GM18867 (cell line): ENCODE results near the gene STK31.
"Not testable (repeated sequence)": the region's sequence is repeated elsewhere in the genome, so short reads cannot be mapped to it uniquely, and the experiment has no call there.

ENCODE experiments used
- ATAC-seq: cut with Tn5 transposase; IDR thresholded peaks from one replicate; pipeline ENCODE4 v1.9.1; 2021; ENCODE audit warnings: mild to moderate bottlenecking, moderate library complexity; ENCODE audit not compliant: unreplicated experiment

STK31 gene

DNA sequence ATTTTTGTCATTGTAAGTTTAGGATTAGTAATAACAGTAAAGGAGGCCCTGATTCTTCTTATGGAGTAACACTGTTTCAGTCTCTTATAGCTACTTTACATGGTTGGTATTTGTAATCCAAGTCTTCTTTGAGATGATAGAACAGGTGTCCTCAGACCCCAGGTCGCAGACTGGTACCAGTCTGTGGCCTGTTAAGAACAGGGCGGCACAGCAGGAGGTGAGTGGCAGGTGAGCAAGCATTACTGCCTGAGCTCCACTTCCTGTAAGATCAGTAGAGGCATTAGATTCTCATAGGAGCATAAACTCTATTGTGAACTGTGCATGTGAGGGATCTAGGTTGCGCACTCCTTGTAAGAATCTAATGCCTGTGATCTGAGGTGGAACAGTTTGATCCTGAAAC lies 77.3 kb downstream of the STK31 start:
- no peak for ATAC-seq

DNA sequence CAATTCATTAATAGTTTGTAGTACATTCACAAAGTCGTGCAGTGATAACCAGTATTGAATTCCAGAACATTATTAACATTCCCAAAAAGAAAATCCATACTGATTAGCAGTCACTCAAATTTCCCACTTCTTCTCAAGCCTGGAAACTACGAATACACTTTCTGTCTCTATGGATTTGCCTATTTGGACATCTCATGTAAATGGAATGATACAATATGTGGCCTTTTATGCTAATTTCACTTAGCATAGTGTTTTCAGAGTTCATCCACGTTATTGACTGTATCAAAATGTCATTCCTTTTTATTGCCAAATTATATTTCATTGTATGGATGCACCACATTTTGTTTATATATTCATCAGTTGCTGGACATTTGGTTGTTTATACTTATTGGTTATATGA lies 78.8 kb downstream of the STK31 start:
- ATAC-seq: no peak

DNA sequence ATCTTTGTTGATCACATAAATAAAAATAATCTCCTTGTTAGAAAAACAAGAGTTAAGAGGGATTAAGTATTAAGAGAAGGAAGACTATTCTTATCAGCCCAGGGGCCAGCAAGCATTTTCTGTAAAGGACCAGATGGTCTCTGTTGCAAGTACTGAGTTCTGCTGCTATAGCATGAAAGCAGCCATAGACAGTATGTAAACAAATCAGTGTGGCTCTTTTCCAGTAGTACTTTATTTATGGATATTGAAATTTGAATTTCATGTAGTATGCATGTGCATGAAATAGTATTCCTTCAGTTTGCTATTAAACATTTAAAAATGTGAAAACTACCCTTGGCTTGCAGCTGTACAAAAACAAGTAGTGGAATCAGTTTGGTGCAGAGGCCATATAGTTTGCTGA lies 81.7 kb downstream of the STK31 start:
- no peak for ATAC-seq

DNA sequence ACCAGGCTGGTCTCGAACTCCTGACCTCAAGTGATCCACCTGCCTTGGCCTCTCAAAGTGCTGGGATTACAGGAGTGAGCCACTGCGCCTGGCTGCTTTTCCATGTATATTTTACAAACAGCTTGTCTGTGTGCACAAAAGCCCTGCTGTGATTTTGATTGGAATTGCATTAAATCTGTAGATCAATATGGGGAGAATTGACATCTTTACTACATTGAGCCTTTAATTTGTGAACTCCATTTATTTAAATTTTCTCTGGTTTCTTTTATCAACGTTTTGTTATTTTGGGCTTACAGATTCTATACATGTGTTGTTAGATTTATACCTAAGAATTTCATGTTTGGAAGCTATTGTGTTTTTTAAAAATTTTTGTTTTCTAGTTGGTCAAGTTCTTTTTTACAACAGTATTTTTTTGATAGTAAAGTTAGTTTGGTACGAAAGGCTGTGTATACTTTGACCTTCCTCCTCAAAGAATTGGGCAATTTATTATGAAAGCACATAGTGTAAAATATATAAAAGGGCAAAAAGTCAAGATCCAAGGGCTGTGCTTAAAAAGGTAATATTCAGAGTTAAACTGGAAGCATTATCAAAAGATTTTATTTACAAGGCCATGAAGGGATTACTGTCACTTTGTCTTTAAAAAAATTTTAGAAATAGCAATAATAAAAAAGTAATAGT lies 92.8 kb downstream of the STK31 start:
- no peak for ATAC-seq

DNA sequence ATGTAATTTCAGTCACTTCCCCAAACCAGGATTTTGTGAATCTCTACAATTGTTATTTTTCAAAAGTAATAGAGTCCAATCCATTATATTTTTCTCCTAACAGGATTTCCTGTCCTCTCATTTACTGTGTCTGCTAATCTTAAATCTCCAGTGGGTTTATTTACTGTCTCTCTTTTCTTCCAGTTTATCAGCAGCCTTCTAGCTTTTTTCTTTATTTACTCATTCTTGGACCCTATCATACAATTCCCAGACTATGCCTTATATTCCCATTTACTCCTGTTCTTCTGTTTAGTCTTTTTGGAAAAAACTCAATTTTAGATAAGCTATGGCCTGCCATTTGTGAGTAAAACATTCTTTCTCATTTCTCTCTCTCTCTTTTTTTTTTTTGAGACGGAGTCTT lies 94.7 kb downstream of the STK31 start:
- ATAC-seq: no peak

DNA sequence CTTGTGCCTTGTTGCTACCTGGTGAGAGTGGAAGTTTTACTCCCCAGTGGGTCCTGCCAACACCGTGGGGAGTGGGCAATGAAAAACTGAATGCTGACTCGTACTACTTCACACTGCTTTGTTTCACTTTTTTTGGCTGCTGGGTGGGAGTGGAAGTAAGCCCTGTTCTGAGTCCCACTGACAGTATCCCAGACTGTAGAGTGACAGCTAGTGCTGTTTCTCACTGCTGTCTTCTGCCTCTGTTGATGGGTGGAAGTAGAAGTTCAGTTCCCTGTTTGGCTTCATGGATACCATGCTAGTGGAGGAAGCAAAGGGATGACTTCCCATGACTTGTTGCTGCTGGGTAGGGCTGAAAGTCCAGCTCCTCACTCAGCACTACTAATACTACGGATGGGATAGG lies 98.4 kb downstream of the STK31 start:
- no peak for ATAC-seq

DNA sequence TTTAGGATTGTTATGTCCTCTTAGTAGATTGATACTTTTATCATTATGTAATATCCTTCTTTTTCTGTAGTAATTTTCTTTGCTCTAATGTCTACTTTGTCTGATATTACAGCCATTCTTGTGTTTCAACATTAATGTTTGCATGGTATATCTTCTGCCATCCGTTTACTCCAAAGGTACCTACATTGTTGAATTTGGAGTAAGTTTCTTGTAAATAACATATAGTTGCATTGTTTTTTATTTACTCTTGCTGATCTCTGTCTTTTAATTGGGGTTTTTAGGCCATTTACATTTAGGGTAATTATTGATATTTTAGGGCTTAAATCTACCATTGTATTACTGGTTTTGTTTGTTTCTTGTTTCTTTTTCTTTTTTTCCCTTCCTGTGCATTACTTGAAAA lies 100.1 kb downstream of the STK31 start:
- ATAC-seq: no peak

DNA sequence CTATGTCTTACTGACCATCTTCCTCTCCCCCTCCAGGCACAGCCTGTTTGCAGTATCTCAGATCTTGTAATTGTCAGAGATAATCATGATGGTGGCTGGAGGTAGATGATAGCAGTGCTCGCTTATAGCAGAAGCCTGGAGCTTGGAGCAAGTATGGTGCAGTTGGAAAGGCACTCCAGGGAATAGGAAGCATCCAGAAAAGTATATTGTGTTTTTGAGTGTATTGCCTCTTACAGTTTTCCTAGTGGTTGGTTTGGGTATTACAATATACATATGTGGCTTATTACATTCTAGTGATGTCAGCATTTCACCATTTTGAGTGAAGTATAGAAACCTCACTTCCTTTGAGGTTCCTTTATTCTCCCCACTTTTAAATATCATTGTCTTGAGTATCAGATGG lies 101.5 kb downstream of the STK31 start:
- no peak for ATAC-seq

DNA sequence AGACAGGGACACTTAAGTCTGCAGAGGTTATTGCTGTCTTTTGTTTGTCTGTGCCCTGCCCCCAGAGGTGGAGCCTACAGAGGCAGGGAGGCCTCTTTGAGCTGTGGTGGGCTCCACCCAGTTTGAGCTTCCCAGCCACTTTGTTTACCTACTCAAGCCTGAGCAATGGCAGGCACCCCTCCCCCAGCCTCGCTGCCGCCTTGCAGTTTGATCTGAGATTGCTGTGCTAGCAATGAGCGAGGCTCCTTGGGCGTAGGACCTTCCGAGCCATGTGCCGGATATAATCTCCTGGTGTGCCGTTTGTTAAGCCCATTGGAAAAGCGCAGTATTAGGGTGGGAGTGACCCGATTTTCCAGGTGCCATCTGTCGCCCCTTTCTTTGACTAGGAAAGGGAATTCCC lies 118.1 kb downstream of the STK31 start:
- not testable (repeated sequence) for ATAC-seq

DNA sequence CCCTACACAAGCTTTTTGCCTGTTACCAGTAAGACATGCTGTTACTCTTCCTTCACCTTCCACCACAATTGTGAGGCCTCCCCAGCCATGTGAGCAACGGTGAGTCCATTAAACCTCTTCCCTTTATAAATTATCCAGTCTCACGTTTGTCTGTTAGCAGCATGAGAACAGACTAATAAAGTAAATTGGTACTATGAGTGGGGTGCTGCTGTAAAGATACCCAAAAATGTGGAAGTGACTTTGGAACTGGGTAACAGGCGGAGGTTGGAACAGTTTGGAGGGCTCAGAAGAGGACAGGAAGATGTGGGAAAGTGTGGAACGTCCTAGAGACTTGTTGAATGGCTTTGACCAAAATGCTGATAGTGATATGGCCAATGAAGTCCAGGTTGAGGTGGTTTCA lies 122.7 kb downstream of the STK31 start:
- not testable (repeated sequence) for ATAC-seq

DNA sequence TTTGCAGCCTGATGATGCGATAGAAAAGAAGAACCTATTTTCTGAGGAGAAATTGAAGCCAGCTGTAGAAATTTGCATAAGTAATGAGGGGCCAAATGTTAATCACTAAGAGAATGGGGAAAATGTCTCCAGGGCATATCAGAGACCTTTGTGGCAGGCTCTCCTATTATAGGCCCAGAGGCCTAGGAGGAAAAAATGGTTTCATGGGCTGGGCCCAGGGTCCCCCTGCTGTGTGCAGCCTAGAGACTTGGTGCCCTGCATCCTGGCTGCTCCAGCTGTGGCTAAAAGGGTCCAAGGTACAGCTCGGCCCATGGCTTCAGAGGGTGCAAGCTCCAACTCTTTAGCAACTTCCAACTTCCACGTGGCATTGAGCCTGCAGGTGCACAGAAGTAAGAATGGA lies 123.4 kb downstream of the STK31 start:
- ATAC-seq: no peak

DNA sequence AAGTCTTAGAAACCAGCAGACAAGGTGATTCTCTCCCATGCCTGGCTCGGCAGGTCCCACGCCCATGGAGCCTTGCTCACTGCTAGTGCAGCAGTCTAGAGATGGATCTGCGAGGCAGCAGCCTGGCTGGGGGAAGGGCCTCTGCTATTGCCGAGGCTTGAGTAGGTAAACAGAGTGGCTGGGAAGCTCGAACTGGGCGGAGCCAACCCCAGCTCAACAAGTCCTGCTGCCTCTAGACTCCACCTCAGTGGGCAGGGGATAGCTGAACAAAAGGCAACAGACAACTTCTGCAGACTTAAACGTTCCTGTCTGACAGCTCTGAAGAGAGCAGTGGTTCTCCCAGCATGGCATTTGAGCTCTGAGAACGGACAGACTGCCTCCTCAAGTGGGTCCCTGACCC lies 134.8 kb downstream of the STK31 start:
- ATAC-seq: not testable (repeated sequence)

DNA sequence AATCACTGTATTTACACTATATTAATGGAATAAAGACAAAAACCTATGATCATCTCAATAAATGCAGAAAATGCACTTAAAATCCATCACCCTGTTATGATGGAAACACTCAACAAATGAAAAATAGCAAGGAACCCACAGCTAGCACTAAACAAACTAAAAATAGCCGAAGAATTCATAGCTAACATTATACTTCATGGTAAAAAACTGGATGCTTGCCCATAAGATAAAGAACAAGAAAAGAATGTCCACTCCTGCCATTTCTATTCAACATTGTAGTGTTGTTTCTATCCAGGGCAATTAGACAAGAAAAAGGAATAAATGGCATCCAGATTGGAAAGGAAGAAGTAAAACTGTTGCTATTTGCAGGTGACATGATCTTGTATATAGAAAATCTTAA lies 142.1 kb downstream of the STK31 start:
- ATAC-seq: no peak

DNA sequence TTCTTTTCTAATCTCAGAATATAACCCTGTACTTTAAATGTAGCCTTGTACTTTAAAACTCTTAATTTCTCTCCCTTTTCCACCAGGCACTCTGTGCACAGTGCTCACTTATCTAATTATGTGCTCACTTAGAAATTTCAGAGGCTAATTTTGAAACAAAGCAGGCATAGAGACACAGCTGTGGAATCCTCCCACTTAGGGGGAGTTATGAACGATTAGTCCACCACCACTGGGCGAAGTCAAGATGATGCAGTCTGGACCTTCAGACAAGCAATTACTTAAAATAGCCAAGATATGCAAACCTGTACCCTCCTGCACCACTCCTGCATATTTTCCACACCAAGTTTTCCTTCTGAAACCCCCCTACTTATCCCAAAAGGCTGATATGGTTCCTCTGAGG lies 143.0 kb downstream of the STK31 start:
- ATAC-seq: no peak

DNA sequence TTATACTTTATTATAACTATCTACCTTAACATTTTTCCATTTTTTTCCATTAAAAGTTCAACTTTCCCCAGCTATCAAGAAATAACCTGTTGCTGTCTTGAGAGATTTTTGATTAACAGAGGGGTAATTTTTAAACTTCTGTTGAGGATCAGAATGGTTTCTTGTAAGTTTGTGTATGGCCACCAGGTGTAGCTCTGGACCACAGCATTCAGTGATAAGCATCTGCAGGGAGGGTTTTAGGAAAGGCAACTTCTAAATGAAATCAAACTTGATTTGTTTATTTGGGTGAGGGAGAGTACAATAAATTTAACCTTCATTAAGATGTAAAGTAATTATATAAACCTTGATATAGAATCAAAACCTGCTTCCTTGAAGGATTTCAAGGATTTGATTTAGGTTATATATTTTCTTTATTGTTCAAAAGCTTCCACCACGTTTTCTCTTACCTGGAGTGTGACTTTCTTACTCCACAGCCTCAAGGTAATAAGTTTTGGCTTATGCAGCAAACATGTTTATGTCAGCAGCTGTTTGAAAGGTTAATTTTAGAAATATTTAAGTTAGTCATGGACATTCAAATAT lies 153.3 kb downstream of the STK31 start:
- ATAC-seq: no peak

DNA sequence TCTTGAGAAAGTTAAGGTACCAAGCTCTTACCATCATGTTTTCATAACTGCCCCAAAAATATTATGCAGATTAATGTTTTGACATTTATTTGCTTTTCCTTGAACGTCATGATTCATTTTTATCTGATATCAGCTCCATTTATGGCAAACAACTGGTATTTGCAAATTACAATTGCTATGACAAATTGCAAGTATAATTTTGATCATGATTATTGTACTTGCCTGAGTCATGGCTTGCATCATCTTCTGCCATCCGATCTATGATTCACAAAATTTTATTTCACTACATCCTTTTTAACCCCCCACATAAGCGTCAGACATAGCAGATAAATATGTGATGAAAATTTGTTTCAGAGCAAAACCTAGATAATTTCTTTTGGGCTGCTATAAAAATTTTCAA lies 155.0 kb downstream of the STK31 start:
- ATAC-seq: no peak

DNA sequence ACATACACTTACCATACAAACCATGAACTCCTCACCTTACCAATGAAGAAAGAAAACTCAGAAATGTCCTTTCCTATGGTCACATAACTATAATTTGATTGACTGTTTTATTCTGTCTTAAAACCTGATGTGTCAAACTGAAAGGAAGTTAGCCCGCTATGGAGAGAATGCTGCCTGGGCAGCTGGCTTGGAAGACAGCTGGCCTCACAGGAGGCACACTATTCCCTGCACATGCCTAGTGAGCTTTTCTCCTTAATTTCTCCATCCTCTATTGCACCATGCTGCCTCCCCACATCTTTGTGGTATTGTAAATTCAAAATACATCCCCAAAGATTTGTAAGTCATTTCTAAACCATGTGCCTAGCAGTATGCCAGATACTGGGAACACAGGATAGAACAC lies 163.3 kb downstream of the STK31 start:
- no peak for ATAC-seq

DNA sequence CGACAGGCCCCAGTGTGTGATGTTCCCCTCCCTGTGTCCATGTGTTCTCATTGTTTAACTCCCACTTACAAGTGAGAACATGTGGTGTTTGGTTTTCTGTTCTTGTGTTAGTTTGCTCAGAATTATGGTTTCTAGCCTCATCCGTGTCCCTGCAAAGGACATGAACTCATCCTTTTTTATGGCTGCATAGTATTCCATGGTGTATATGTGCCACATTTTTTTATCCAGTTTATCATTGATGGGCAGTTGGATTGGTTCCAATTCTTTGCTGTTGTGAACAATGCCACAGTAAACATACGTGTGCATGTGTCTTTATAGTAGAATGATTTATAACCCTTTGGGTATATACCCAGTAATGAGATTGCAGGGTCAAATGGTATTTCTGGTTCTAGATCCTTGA lies 166.5 kb downstream of the STK31 start:
- not testable (repeated sequence) for ATAC-seq
